HepG2 (cell line): ENCODE data around the gene ENTREP3. TPM values are rescaled to one million over a fixed set of nuclear protein-coding genes. Genes with fewer than 3 reads are reported as not detected.

Source experiments
- AKAP8 ChIP-seq: sonication (generic); formaldehyde crosslinking; IDR thresholded peaks from 2 replicates; pipeline ENCODE4 v1.5.1; 2020; ENCODE audit warnings: mild to moderate bottlenecking, missing genetic modification reagents
- BCL6 ChIP-seq: IDR thresholded peaks from 2 replicates; pipeline ENCODE4 v1.6.1; 2016; ENCODE audit warnings: missing genetic modification reagents, missing compliant biosample characterization
- ELF3 ChIP-seq: IDR thresholded peaks from 2 replicates; pipeline ENCODE4 v1.6.1; 2016; ENCODE audit warnings: missing genetic modification reagents, missing compliant biosample characterization
- ETV5 ChIP-seq: IDR thresholded peaks from 2 replicates; pipeline ENCODE4 v1.6.1; 2018; ENCODE audit warnings: missing biosample characterization, missing genetic modification reagents, inconsistent platforms, borderline replicate concordance
- FOXC1 ChIP-seq: sonication (generic); formaldehyde crosslinking; IDR thresholded peaks from 2 replicates; pipeline ENCODE4 v1.8.0; 2022; ENCODE audit warnings: mild to moderate bottlenecking, missing genetic modification reagents, borderline replicate concordance
- FOXP4 ChIP-seq: sonication (generic); formaldehyde crosslinking; IDR thresholded peaks from 2 replicates; pipeline ENCODE4 v1.4.0; 2020; ENCODE audit warnings: missing genetic modification reagents
- GPN1 ChIP-seq: sonication (generic); formaldehyde crosslinking; IDR thresholded peaks from 2 replicates; pipeline ENCODE4 v1.5.1; 2020; ENCODE audit warnings: missing genetic modification reagents, borderline replicate concordance
- RARA ChIP-seq: IDR thresholded peaks from 2 replicates; pipeline ENCODE4 v1.6.1; 2016; ENCODE audit warnings: missing genetic modification reagents, missing compliant biosample characterization
- ZFP91 ChIP-seq: sonication (generic); formaldehyde crosslinking; IDR thresholded peaks from 2 replicates; pipeline ENCODE4 v1.9.0; 2022; ENCODE audit warnings: missing genetic modification reagents, mild to moderate bottlenecking, borderline replicate concordance
- ZNF318 ChIP-seq: sonication (generic); formaldehyde crosslinking; IDR thresholded peaks from 2 replicates; pipeline ENCODE4 v1.4.0; 2020; ENCODE audit warnings: mild to moderate bottlenecking, missing genetic modification reagents
- ZNF441 ChIP-seq: sonication (generic); formaldehyde crosslinking; IDR thresholded peaks from 2 replicates; pipeline ENCODE4 v1.7.0; 2021; ENCODE audit warnings: missing genetic modification reagents, borderline replicate concordance
- ZNF678 ChIP-seq: sonication (generic); formaldehyde crosslinking; IDR thresholded peaks from 2 replicates; pipeline ENCODE4 v1.4.0; 2020; ENCODE audit warnings: mild to moderate bottlenecking, missing genetic modification reagents
- ZNF710 ChIP-seq: sonication (generic); formaldehyde crosslinking; IDR thresholded peaks from 2 replicates; pipeline ENCODE4 v1.5.0; 2020; ENCODE audit warnings: mild to moderate bottlenecking, missing genetic modification reagents, borderline replicate concordance
- ZNF878 ChIP-seq: sonication (generic); formaldehyde crosslinking; IDR thresholded peaks from 2 replicates; pipeline ENCODE4 v1.8.1; 2023; ENCODE audit warnings: mild to moderate bottlenecking, missing genetic modification reagents, moderate library complexity
- ZSCAN20 ChIP-seq: sonication (generic); formaldehyde crosslinking; IDR thresholded peaks from 2 replicates; pipeline ENCODE4 v1.4.0; 2020; ENCODE audit warnings: missing genetic modification reagents, mild to moderate bottlenecking, borderline replicate concordance
- polyA plus RNA-seq, 8 experiments: library from polyadenylated mRNA; depleted of rRNA in 3 of 8; stranded (reverse) in 7 of 8; unstranded in 1 of 8; fragments of >200 nt; fragmentation: Illumina TruSeq in 4 of 8; extraction: Trizol in 4 of 8; gene quantifications; 2 replicates each; pipeline versions ENCODE4 v1.2.1 to v1.2.3, GENCODE V29; 2011 to 2016; ENCODE audit warnings: low read depth in 4 of 8, missing spikeins in 1 of 8, mixed read lengths in 1 of 8; ENCODE audit not compliant: insufficient read depth in 1 of 8
- total RNA-seq, 5 experiments: library from RNA; depleted of rRNA; stranded (reverse); fragments of >200 nt; fragmentation: Illumina TruSeq; extraction: Trizol; gene quantifications; 2 replicates each; pipeline ENCODE4 v1.2.3, GENCODE V29; 2016; ENCODE audit warnings: low read depth in 1 of 5

ENTREP3 gene
- total and polyA plus RNA-seq, 2 of the 13 experiments (the other 11 are each of a cell fraction or from before 2014, with no cell fraction given) = 4.1 to 9.9 TPM

GRCh38 chr1:155226910-155227260 lies 28.4 kb downstream of the ENTREP3 start (continued):
- no peak for TF ChIP-seq FOXP4 (CRISPR knock-in tag)
- no peak for TF ChIP-seq GPN1 (CRISPR knock-in tag)
- TF ChIP-seq ZNF441 (CRISPR knock-in tag) = no peak
- peak; percentile 14; the same call in 1 of the 2 replicates for TF ChIP-seq ZFP91
- no peak for TF ChIP-seq RARA (CRISPR knock-in tag)
- TF ChIP-seq AKAP8 (CRISPR knock-in tag) = no peak
- 0 out of 2 replicates have a peak, but pooled peaks have one; percentile 76 for TF ChIP-seq ZNF678
- no peak for TF ChIP-seq ZSCAN20 (CRISPR knock-in tag)
- 0 out of 2 replicates have a peak, but pooled peaks have one; percentile 35 for TF ChIP-seq ZNF710 (CRISPR knock-in tag)
- TF ChIP-seq FOXC1 (CRISPR knock-in tag) = no peak
- no peak; the same call in 1 of the 2 replicates for TF ChIP-seq ETV5 (CRISPR knock-in tag)
- TF ChIP-seq BCL6 (CRISPR knock-in tag) = no peak
- TF ChIP-seq ZNF318 (CRISPR knock-in tag) = 0 out of 2 replicates have a peak, but pooled peaks have one; percentile 34
- 0 out of 2 replicates have a peak, but pooled peaks have one; percentile 6 for TF ChIP-seq ELF3 (CRISPR knock-in tag)
- no peak for TF ChIP-seq ZNF878 (CRISPR knock-in tag)
